Esophagus squamous epithelium (tissue), 5 donors: Measurements from ENCODE around the gene ISG20. TPM values are rescaled to one million over a fixed set of nuclear protein-coding genes. Genes with fewer than 3 reads are reported as not detected.
A peak's percentile ranks its signal among the peaks of the same experiment; 100 is the strongest.

ENCODE experiments used
- DNase-seq: peaks from one replicate; lab custom pipeline; 2025; lab: John Stamatoyannopoulos, UW
- H3K27ac ChIP-seq, 4 donors: fragments of 200-600 bp; sonication (generic); one replicate each; pipeline ENCODE4 v1.5.1; 2016 to 2019; ENCODE audit warnings: mild to moderate bottlenecking in 1 of 4
- H3K27me3 ChIP-seq, 4 donors: fragments of 200-600 bp; sonication (generic); 1 replicate in 3 of 4; 2 replicates in 1 of 4; pipeline versions ENCODE4 v1.5.1 to v1.6.0; 2017 to 2021; ENCODE audit warnings: antibody characterized with exemption in 1 of 4
- H3K36me3 ChIP-seq, 3 donors: fragments of 200-600 bp; sonication (generic); one replicate each; pipeline ENCODE4 v1.5.1; 2016 to 2019
- H3K4me1 ChIP-seq, 3 donors: fragments of 200-600 bp; sonication (generic); one replicate each; pipeline ENCODE4 v1.5.1; 2017 to 2019
- H3K4me3 ChIP-seq, 4 donors: fragments of 200-600 bp; sonication (generic); 1 replicate in 3 of 4; 2 replicates in 1 of 4; pipeline ENCODE4 v1.5.1; 2016 to 2019; ENCODE audit warnings: mild to moderate bottlenecking in 2 of 4, moderate library complexity in 1 of 4
- H3K9me3 ChIP-seq, 3 donors: fragments of 200-600 bp; sonication (generic); one replicate each; pipeline ENCODE4 v1.5.1; 2016 to 2019
- POLR2A ChIP-seq, 4 donors: fragments of 450-650 bp; IDR thresholded peaks; one replicate each; pipeline ENCODE4 v1.6.1; 2017; ENCODE audit warnings: antibody characterized with exemption in 4 of 4, mild to moderate bottlenecking in 4 of 4, moderate library complexity in 3 of 4
- WGBS, 2 donors: methylation state at CpG; one replicate each; pipeline ENCODE4 v1.1.5; 2018; 5-methylcytosine and 5-hydroxymethylcytosine counted together
- intact Hi-C: fragments of 100-400 bp; cut with DNase I; formaldehyde crosslinking; loops from one replicate; pipeline ENCODE4 v1.15.0; 2022
- small RNA-seq, 4 donors: library from RNA; depleted of rRNA; stranded (forward); fragments of <200 nt; gene quantifications; one replicate each; pipeline ENCODE3, GENCODE V24; 2016
- total RNA-seq, 4 donors: library from RNA; depleted of rRNA; stranded (reverse); fragments of >200 nt; gene quantifications; one replicate each; pipeline ENCODE4 v1.1.0, GENCODE V29; 2016
- TF ChIP-seq, protein P1 (sequence below), 6 experiments: fragments of 450-650 bp in 4 of 6; fragments of 200-600 bp in 2 of 6; sonication (generic) in 2 of 6; IDR thresholded peaks; one replicate each; pipeline ENCODE4 v1.5.1; 2016 to 2019; ENCODE audit warnings: antibody characterized with exemption in 6 of 6, mild to moderate bottlenecking in 4 of 6, moderate library complexity in 4 of 6
- donor health status: DM: yes; HTN: yes; CAD: no.

The ISG20 gene
- total RNA-seq, 4 donors from 2014 or later = 14.0 to 24.1 (median 19.7) TPM

DNA sequence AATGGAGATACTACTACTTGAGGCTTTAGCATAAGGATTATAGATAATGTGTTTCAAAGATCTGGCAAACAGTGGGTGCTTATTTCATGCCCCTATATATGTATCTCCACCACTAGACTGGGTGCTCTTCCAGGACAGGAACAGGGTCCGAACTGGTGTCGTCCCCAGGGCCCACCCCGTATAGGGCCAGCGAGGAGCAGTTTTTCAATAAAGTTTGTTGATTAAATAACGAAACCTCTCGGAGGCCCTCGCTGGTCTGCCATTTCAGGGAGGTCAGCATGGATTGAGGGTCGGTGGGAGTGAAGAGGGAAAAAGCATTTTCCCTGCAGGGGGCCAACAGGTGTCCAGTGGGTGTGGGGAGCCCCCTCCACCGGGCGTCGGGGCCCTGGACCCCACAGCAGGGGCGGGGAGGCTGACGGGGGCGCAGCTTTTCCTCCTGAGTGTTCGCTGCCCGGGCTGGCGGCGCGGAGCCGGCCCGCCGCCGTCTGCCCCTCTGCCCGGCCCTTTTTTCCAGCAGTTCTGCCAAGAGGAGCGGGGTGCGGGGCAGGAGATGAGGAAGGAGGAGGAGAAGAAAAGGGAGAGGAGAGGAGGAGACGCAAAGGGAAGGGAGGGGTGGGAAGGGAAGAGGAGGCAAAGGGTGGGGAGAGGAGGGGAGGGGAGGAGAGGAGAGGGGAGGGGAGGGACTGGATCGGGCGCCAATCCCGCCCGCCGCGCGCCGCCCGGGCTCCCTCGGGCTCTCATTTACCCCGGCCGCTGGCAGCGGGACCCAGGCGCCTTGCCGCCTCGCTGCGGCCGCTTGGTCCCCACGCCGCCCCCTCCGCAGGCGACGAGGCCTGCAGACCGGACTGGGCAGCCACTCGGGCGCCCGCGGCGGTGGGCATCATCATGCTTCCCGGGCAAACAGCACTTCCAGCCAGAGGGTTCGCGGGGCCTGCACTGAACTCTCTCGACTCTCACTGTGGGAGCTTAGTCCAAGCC lies 66.3 kb downstream of the ISG20 start:
- intact Hi-C loops = no loop called here
- no peak for DNase-seq
- no peak for TF ChIP-seq POLR2A (IDR thresholded peaks at IDR 0.05)
- TF ChIP-seq, protein P1, sequence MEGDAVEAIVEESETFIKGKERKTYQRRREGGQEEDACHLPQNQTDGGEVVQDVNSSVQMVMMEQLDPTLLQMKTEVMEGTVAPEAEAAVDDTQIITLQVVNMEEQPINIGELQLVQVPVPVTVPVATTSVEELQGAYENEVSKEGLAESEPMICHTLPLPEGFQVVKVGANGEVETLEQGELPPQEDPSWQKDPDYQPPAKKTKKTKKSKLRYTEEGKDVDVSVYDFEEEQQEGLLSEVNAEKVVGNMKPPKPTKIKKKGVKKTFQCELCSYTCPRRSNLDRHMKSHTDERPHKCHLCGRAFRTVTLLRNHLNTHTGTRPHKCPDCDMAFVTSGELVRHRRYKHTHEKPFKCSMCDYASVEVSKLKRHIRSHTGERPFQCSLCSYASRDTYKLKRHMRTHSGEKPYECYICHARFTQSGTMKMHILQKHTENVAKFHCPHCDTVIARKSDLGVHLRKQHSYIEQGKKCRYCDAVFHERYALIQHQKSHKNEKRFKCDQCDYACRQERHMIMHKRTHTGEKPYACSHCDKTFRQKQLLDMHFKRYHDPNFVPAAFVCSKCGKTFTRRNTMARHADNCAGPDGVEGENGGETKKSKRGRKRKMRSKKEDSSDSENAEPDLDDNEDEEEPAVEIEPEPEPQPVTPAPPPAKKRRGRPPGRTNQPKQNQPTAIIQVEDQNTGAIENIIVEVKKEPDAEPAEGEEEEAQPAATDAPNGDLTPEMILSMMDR (IDR thresholded peaks at IDR 0.05) = no peak
- peak overlapping the region; percentile 25 to 65 (median 47) for H3K4me3 ChIP-seq
- H3K27ac ChIP-seq = peak overlapping the region in 3 of 4 donors; percentile 9 to 54 (median 43)
- WGBS, 2 donors = 11 to 19% methylated on average over 4 to 6 of the region's 60 CpGs
- H3K9me3 ChIP-seq = no peaks in the 10 kb centered on the region
- H3K36me3 ChIP-seq = no peaks in the 10 kb centered on the region
- H3K4me1 ChIP-seq = peaks cover 0 to 15% (median 13%) of the 10 kb centered on the region in 3 donors
- H3K27me3 ChIP-seq = peaks cover 0 to 44% (median 0%) of the 10 kb centered on the region in 4 donors

DNA sequence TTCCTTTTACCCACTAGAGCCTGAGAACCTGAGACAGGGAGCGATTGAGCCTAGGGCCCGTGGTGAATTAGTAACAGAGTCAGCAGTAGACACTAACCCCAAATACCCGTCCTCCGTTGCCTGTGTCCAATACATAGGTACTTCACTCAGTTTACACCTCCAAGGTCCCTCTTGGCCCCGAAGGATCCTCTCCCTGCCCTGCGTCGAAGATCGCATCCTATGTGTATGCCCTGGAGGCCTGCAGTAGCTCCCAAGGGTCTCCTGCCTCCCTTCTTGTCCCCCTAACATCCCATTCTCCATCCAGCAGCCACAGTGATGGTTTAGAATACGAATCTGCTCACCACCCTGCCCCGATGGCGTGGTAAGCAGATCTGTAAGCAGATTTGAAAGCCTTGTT lies 67.0 kb downstream of the ISG20 start:
- TF ChIP-seq, protein P1 (IDR thresholded peaks at IDR 0.05) = no peak
- no peak for TF ChIP-seq POLR2A (IDR thresholded peaks at IDR 0.05)
- DNase-seq = no peak
- H3K27me3 ChIP-seq = peaks cover 0 to 49% (median 0%) of the 10 kb centered on the region in 4 donors
- no peaks in the 10 kb centered on the region for H3K9me3 ChIP-seq
- peak overlapping the region; percentile 25 to 65 (median 47) for H3K4me3 ChIP-seq
- no peaks in the 10 kb centered on the region for H3K36me3 ChIP-seq
- intact Hi-C loops = no loop called here
- 64 to 70% methylated on average over 11 of the region's 11 CpGs for WGBS, 2 donors
- H3K4me1 ChIP-seq = peaks cover 0 to 15% (median 13%) of the 10 kb centered on the region in 3 donors
- peak overlapping the region in 2 of 4 donors; percentile 43 to 54 for H3K27ac ChIP-seq

Small RNA genes lying within 50 kb of the gene (small RNA-seq; reads per million reads assigned to genes)
- 0 to 0.09 (median 0) reads per million in 4 donors for gene MIR1179
- gene MIR7-2 = 0 to 0.07 (median 0) reads per million in 4 donors

Other genes with a start within 250 kb of the ISG20 start
- 10 to 100 TPM; 23.3 to 43.5 (median 29.4) TPM for gene MRPL46, start 171.6 kb upstream of the ISG20 start, total RNA-seq
- gene MRPS11, start 171.3 kb upstream of the ISG20 start, total RNA-seq = 10 to 100 TPM; 19.6 to 49.2 (median 28.0) TPM
- 1 to 10 TPM; 1.8 to 4.2 (median 2.3) TPM for gene DET1, start 92.3 kb upstream of the ISG20 start, total RNA-seq
- gene AEN, start 17.7 kb upstream of the ISG20 start, total RNA-seq = 10 to 100 TPM; 13.4 to 31.4 (median 18.1) TPM
- 1 to 10 TPM in 1 of 4 donors, under 1 TPM in 2, not detected in 1; 0.34 to 2.6 (median 0.76) TPM for gene ACAN, start 164.4 kb downstream of the ISG20 start, total RNA-seq